GM12878 (cell line): ENCODE data around the gene ANKRD6. TPM values are rescaled to one million over a fixed set of nuclear protein-coding genes. Genes with fewer than 3 reads are reported as not detected.
A peak's percentile ranks its signal among the peaks of the same experiment; 100 is the strongest.

ENCODE experiments used
- BCL11A ChIP-seq: IDR thresholded peaks from 2 replicates; pipeline ENCODE4 v1.6.1; 2011; ENCODE audit warnings: low read depth, low read length
- BRCA1 ChIP-seq: IDR thresholded peaks from 2 replicates; pipeline ENCODE4 v1.6.1; 2011; ENCODE audit warnings: low read depth, low read length, improper control_type of control experiment
- DPF2 ChIP-seq: fragments of 450-650 bp; IDR thresholded peaks from 2 replicates; pipeline ENCODE4 v1.6.1; 2017; ENCODE audit warnings: mild to moderate bottlenecking
- EED ChIP-seq: sonication (generic); IDR thresholded peaks from 2 replicates; pipeline ENCODE4 v1.6.1; 2016; ENCODE audit warnings: antibody characterized with exemption, low read depth
- ETV6 ChIP-seq, 2 experiments: fragments of 450-650 bp in 1 of 2; IDR thresholded peaks in 1 of 2; conservative IDR thresholded peaks in 1 of 2; 2 replicates each; pipeline ENCODE4 v1.6.1; 2014; ENCODE audit warnings: antibody characterized with exemption in 1 of 2, borderline replicate concordance in 1 of 2, low read depth in 1 of 2, mild to moderate bottlenecking in 1 of 2, moderate library complexity in 1 of 2
- IRF4 ChIP-seq: IDR thresholded peaks from 2 replicates; pipeline ENCODE4 v1.6.1; 2011; ENCODE audit warnings: low read depth, low read length
- JUNB ChIP-seq: IDR thresholded peaks from 2 replicates; pipeline ENCODE4 v1.6.1; 2016; ENCODE audit warnings: antibody characterized with exemption, mild to moderate bottlenecking
- MTA2 ChIP-seq: fragments of 450-650 bp; IDR thresholded peaks from 2 replicates; pipeline ENCODE4 v1.6.1; 2016; ENCODE audit warnings: low read depth, mild to moderate bottlenecking, moderate library complexity
- MTA3 ChIP-seq: IDR thresholded peaks from 2 replicates; pipeline ENCODE4 v1.6.1; 2012; ENCODE audit warnings: low read length, inconsistent platforms, borderline replicate concordance
- POLR2AphosphoS5 ChIP-seq: IDR thresholded peaks from 2 replicates; pipeline ENCODE4 v1.6.1; 2011; ENCODE audit warnings: mild to moderate bottlenecking, low read length, inconsistent platforms
- RB1 ChIP-seq: fragments of 450-650 bp; formaldehyde crosslinking; IDR thresholded peaks from 2 replicates; pipeline ENCODE4 v1.6.1; 2017; ENCODE audit warnings: mild to moderate bottlenecking, borderline replicate concordance
- RCOR1 ChIP-seq: conservative IDR thresholded peaks from 2 replicates; pipeline ENCODE4 v1.6.1; 2012; ENCODE audit warnings: low read depth, low read length, improper control_type of control experiment
- SIN3A ChIP-seq: IDR thresholded peaks from 2 replicates; pipeline ENCODE4 v1.6.1; 2012; ENCODE audit warnings: low read depth, low read length, improper control_type of control experiment
- SMAD5 ChIP-seq: IDR thresholded peaks from 2 replicates; pipeline ENCODE4 v1.6.1; 2016; ENCODE audit warnings: antibody characterized with exemption, low read depth
- TAF1 ChIP-seq: IDR thresholded peaks from 2 replicates; pipeline ENCODE4 v1.6.1; 2011; ENCODE audit warnings: mild to moderate bottlenecking, low read depth, low read length, borderline replicate concordance
- ZBED1 ChIP-seq: IDR thresholded peaks from 2 replicates; pipeline ENCODE4 v1.6.1; 2016; ENCODE audit warnings: borderline replicate concordance
- ZNF274 ChIP-seq: IDR thresholded peaks from one replicate; pipeline ENCODE4 v1.8.0; 2011; ENCODE audit not compliant: insufficient read length, insufficient read depth
- polyA plus RNA-seq, 11 experiments: library from polyadenylated mRNA; depleted of rRNA in 4 of 11; unstranded in 6 of 11; stranded (reverse) in 5 of 11; fragments of >200 nt; fragmentation: Nextera tagmentation in 4 of 11; fragmentation: Illumina TruSeq in 1 of 11; extraction: Ambion mirVana in 4 of 11; extraction: Trizol in 1 of 11; gene quantifications; 1 replicate in 1 of 11; 2 replicates in 10 of 11; pipeline versions ENCODE4 v1.2.1 to v1.2.3, GENCODE V29; 2011 to 2016; ENCODE audit warnings: inconsistent platforms in 2 of 11, missing spikeins in 2 of 11, low read depth in 1 of 11
- total RNA-seq, 4 experiments: library from RNA; depleted of rRNA in 3 of 4; stranded (reverse); fragments of >200 nt in 3 of 4; fragmentation: Illumina TruSeq in 1 of 4; extraction: Trizol in 1 of 4; gene quantifications; 2 replicates each; pipeline versions ENCODE4 v1.2.1 to v1.2.3, GENCODE V29; 2013 to 2021
- TF ChIP-seq, protein P1 (sequence below): fragments of 450-650 bp; IDR thresholded peaks from 2 replicates; pipeline ENCODE4 v1.6.1; 2016; ENCODE audit warnings: mild to moderate bottlenecking, moderate library complexity, borderline replicate concordance
- TF ChIP-seq, protein P2 (sequence below): IDR thresholded peaks from 2 replicates; pipeline ENCODE4 v1.6.1; 2011; ENCODE audit warnings: low read depth, mild to moderate bottlenecking, low read length, moderate library complexity, borderline replicate concordance; ENCODE audit errors: extremely low read depth
- TF ChIP-seq, protein P3 (sequence below): IDR thresholded peaks from 2 replicates; pipeline ENCODE4 v1.6.1; 2012; ENCODE audit warnings: low read length, inconsistent platforms
- TF ChIP-seq, protein P4 (sequence below): IDR thresholded peaks from 2 replicates; pipeline ENCODE4 v1.6.1; 2011; ENCODE audit warnings: mild to moderate bottlenecking, low read depth, low read length, moderate library complexity; ENCODE audit not compliant: insufficient replicate concordance
- TF ChIP-seq, protein P5 (sequence below): IDR thresholded peaks from 2 replicates; pipeline ENCODE4 v1.6.1; 2011; ENCODE audit warnings: borderline replicate concordance, low read depth, mild to moderate bottlenecking, moderate library complexity, mixed read lengths, low read length; ENCODE audit not compliant: insufficient read depth; ENCODE audit errors: extremely low read length

Gene ANKRD6
- total and polyA plus RNA-seq, 10 of the 15 experiments (the other 5 are each of a cell fraction or from before 2014, with no cell fraction given) = 0.03 to 0.90 (median 0.38) TPM

DNA sequence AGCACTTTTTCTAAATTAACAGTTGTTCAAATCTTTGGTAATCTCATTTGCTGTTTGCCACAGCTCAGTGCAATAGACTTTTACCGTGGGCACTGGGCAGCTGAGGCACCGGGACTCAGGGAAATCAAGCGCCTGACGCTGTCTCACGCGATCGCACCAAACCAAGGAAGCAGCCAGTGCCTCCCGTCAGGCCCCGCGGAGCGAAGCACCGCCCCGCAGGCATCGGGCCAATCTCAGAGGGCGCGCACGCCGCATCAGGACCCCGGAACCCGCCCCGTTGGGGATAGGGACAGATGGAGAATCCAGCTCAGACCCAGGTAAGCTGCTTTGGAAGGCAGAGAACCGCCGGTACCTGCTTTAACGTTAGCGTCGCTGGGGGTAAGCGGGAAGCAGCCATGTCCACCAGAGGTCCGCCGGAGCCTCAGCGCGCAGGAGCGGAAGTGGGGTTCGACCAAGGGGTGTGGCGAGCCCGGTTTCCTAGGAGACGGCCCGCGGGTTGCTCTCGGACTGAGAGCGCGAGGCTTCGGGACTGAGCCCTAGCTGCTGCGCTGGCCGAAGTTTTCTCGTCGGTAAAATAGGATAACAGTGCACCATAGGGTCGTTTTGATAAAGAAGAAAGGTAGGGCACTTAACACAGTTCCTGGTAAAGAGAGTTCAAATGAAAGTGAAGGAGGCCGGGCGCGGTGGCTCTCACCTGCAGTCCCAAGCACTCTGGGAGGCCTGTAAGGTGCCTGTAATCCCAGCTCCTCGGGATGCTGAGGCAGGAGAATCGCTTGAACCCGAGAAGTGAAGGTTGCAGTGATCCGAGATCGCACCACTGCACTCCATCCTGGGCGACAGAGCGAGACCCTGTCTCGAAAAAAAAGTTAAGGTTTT lies 205.6 kb downstream of the ANKRD6 start, which contains the start of gene LYRM2 (continued):
- TF ChIP-seq, protein P1, sequence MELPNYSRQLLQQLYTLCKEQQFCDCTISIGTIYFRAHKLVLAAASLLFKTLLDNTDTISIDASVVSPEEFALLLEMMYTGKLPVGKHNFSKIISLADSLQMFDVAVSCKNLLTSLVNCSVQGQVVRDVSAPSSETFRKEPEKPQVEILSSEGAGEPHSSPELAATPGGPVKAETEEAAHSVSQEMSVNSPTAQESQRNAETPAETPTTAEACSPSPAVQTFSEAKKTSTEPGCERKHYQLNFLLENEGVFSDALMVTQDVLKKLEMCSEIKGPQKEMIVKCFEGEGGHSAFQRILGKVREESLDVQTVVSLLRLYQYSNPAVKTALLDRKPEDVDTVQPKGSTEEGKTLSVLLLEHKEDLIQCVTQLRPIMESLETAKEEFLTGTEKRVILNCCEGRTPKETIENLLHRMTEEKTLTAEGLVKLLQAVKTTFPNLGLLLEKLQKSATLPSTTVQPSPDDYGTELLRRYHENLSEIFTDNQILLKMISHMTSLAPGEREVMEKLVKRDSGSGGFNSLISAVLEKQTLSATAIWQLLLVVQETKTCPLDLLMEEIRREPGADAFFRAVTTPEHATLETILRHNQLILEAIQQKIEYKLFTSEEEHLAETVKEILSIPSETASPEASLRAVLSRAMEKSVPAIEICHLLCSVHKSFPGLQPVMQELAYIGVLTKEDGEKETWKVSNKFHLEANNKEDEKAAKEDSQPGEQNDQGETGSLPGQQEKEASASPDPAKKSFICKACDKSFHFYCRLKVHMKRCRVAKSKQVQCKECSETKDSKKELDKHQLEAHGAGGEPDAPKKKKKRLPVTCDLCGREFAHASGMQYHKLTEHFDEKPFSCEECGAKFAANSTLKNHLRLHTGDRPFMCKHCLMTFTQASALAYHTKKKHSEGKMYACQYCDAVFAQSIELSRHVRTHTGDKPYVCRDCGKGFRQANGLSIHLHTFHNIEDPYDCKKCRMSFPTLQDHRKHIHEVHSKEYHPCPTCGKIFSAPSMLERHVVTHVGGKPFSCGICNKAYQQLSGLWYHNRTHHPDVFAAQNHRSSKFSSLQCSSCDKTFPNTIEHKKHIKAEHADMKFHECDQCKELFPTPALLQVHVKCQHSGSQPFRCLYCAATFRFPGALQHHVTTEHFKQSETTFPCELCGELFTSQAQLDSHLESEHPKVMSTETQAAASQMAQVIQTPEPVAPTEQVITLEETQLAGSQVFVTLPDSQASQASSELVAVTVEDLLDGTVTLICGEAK = peak; percentile 60; the same call in 1 of the 2 replicates
- peak; percentile 76 for TF ChIP-seq SIN3A
- peak; percentile 92 for TF ChIP-seq SMAD5
- peak; percentile 96 for TF ChIP-seq POLR2AphosphoS5
- no peak for TF ChIP-seq JUNB
- no peak for TF ChIP-seq MTA3
- TF ChIP-seq EED = no peak
- peak; percentile 36; the same call in 1 of the 2 replicates for TF ChIP-seq TAF1
- 0 out of 2 replicates have a peak, but pooled peaks have one; percentile 38 for TF ChIP-seq ZBED1
- TF ChIP-seq MTA2 = no peak
- TF ChIP-seq, protein P2, sequence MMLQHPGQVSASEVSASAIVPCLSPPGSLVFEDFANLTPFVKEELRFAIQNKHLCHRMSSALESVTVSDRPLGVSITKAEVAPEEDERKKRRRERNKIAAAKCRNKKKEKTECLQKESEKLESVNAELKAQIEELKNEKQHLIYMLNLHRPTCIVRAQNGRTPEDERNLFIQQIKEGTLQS = no peak
- TF ChIP-seq, protein P3, sequence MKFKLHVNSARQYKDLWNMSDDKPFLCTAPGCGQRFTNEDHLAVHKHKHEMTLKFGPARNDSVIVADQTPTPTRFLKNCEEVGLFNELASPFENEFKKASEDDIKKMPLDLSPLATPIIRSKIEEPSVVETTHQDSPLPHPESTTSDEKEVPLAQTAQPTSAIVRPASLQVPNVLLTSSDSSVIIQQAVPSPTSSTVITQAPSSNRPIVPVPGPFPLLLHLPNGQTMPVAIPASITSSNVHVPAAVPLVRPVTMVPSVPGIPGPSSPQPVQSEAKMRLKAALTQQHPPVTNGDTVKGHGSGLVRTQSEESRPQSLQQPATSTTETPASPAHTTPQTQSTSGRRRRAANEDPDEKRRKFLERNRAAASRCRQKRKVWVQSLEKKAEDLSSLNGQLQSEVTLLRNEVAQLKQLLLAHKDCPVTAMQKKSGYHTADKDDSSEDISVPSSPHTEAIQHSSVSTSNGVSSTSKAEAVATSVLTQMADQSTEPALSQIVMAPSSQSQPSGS = no peak
- no peak for TF ChIP-seq ETV6 (conservative IDR thresholded peaks at IDR 0.05 in 1 of 2, IDR thresholded peaks at IDR 0.05 in 1 of 2; ENCODE audit: borderline replicate concordance in 1 of 2, low read depth in 1 of 2)
- TF ChIP-seq ZNF274 = no peak
- TF ChIP-seq BCL11A = 0 out of 2 replicates have a peak, but pooled peaks have one; percentile 19
- 0 out of 2 replicates have a peak, but pooled peaks have one; percentile 40 for TF ChIP-seq RCOR1
- TF ChIP-seq, protein P4, sequence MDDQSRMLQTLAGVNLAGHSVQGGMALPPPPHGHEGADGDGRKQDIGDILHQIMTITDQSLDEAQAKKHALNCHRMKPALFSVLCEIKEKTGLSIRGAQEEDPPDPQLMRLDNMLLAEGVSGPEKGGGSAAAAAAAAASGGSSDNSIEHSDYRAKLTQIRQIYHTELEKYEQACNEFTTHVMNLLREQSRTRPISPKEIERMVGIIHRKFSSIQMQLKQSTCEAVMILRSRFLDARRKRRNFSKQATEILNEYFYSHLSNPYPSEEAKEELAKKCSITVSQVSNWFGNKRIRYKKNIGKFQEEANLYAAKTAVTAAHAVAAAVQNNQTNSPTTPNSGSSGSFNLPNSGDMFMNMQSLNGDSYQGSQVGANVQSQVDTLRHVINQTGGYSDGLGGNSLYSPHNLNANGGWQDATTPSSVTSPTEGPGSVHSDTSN = no peak
- TF ChIP-seq IRF4 = no peak; the same call in 1 of the 2 replicates
- TF ChIP-seq DPF2 = peak; percentile 65; the same call in 1 of the 2 replicates
- peak; percentile 91; the same call in 1 of the 2 replicates for TF ChIP-seq RB1
- no peak; the same call in 1 of the 2 replicates for TF ChIP-seq BRCA1
- TF ChIP-seq, protein P5, sequence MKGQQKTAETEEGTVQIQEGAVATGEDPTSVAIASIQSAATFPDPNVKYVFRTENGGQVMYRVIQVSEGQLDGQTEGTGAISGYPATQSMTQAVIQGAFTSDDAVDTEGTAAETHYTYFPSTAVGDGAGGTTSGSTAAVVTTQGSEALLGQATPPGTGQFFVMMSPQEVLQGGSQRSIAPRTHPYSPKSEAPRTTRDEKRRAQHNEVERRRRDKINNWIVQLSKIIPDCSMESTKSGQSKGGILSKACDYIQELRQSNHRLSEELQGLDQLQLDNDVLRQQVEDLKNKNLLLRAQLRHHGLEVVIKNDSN = no peak
